ENCODE data around the gene ATP6V1B1. TPM values are rescaled to one million over a fixed set of nuclear protein-coding genes. Genes with fewer than 3 reads are reported as not detected.

ATP6V1B1 gene
- total and polyA plus RNA-seq, 10 of the 15 experiments (the other 5 are each of a cell fraction or from before 2014, with no cell fraction given) = not detected

DNA sequence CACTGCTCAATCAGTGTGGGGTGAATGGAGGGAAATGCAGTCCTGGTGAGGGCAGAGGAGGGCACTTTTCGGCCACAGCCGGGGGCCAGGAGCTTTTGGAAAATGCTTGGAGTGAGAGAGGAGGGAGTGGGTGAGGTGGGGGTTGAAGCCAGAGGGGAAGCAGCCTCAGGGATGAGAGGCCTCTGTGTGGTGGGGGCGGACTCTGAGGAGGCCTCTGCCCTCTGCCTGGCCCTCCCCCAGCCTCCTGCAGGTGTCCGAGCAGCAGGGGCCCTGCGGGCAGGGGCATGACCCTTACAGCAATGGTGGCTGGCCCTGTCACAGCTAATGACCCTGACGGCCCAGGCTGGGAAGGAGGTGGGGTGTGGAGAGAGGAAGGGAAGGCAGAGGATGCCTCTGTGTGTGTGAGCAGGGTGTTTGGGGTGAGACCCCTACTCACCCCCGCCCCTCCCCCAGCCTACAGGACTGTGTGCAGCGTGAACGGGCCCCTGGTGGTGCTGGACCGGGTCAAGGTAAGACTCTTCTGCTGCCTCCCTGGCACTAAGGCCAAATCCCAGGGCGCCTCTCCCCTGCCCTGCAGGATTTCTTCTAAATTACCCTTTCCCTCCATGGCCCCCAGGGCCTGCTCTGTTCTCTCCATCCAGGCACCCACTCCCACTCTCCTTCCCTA, 7.6 kb downstream of the ATP6V1B1 start:
- ChIA-PET CTCF (interaction anchor here (1.2 kb wide), 2 partner anchors 11 to 24 kb away, joined by 4 to 7 read pairs; no protein-coding TSS in a partner anchor), POLR2A (interaction anchor here (0.7 kb wide), 1 partner anchor 9 kb away, joined by 3 read pairs; no protein-coding TSS in a partner anchor), RAD21 (ENCODE audit: unreplicated experiment) (no interaction called here), SMC1A (ENCODE audit: uncharacterized antibody, unreplicated experiment) (no interaction called here)
- Histone ChIP-seq H3K9me3 (replicated peaks; ENCODE audit: control insufficient read depth, insufficient read depth, low read length) (no peaks in the 10 kb centered on the region), H3K4me3 (no peak overlapping the region), H2AFZ (ENCODE audit: control insufficient read depth, low read depth, low read length) (no peak overlapping the region), H3K4me1 (ENCODE audit: control insufficient read depth, insufficient read depth, low read length) (no peaks in the 10 kb centered on the region; the same call in 1 of the 2 replicates), H3K27me3 (replicated peaks in 1 of 2; ENCODE audit: control insufficient read depth in 2 of 2, insufficient read depth in 2 of 2, low read length in 1 of 2) (peaks cover 0 to 2% of the 10 kb centered on the region in 2 experiments; a peak in 2 of 4 replicates), H3K9ac (ENCODE audit: control insufficient read depth, insufficient read depth, low read length) (no peak overlapping the region), H4K20me1 (ENCODE audit: control insufficient read depth, insufficient read depth) (no peaks in the 10 kb centered on the region), H3K27ac (ENCODE audit: control insufficient read depth, insufficient read depth) (no peak overlapping the region), H3K36me3 (ENCODE audit: control insufficient read depth in 2 of 2, insufficient read depth in 2 of 2, low read length in 1 of 2) (no peaks in the 10 kb centered on the region), H3K4me2 (ENCODE audit: control insufficient read depth, insufficient read depth) (no peak overlapping the region), H3K79me2 (ENCODE audit: control insufficient read depth, insufficient read depth, low read length) (no peaks in the 10 kb centered on the region)
- 19% methylated on average over 10 of the region's 11 CpGs for WGBS (ENCODE audit: insufficient coverage, insufficient replicate concordance, low lambda C conversion rate, missing lambda C conversion rate)
- ATAC-seq = no peak
- intact Hi-C loops (cut with micrococcal nuclease; ENCODE audit: unreplicated experiment) (loop anchor here (10.0 kb wide), 1 partner anchor 639 kb away; the partner anchor contains the start of gene FAM136A), in situ Hi-C loops (cut with MboI) (loop anchor here (10.0 kb wide), 1 partner anchor 639 kb away; the partner anchor contains the start of gene FAM136A)
- no peak for DNase-seq (ENCODE audit: low read depth, low spot score)
- no peak for FAIRE-seq
- BruUV-seq (replicated peaks) = no TSS peak
- TF ChIP-seq NFIC (IDR thresholded peaks at IDR 0.05; ENCODE audit: low read depth, low read length) = no peak
- no peak for TF ChIP-seq ZNF24 (IDR thresholded peaks at IDR 0.05)
- TF ChIP-seq PAX8 (IDR thresholded peaks at IDR 0.05) = no peak
- no peak for TF ChIP-seq ATF7 (IDR thresholded peaks at IDR 0.05; ENCODE audit: low read depth)
- no peak for TF ChIP-seq IRF3 (IDR thresholded peaks at IDR 0.05)
- no peak for TF ChIP-seq GATAD2B (conservative IDR thresholded peaks at IDR 0.05; ENCODE audit: low read depth)
- TF ChIP-seq MEF2A (IDR thresholded peaks at IDR 0.05; ENCODE audit: insufficient read depth, low read depth, low read length) = no peak
- TF ChIP-seq HDAC2 (IDR thresholded peaks at IDR 0.05) = no peak
- TF ChIP-seq CHD1 (IDR thresholded peaks at IDR 0.05; ENCODE audit: low read depth, low read length) = no peak
- TF ChIP-seq HDAC6 (IDR thresholded peaks at IDR 0.05; ENCODE audit: unreplicated experiment) = no peak
- no peak for TF ChIP-seq SUPT20H (IDR thresholded peaks at IDR 0.05; ENCODE audit: borderline replicate concordance, control insufficient read depth, low read depth, low read length)
- no peak for TF ChIP-seq SMAD5 (IDR thresholded peaks at IDR 0.05; ENCODE audit: low read depth)
- no peak for TF ChIP-seq MYC (IDR thresholded peaks at IDR 0.05; ENCODE audit: insufficient read depth, insufficient read length, insufficient replicate concordance, low read length, severe bottlenecking)
- TF ChIP-seq SPI1 (IDR thresholded peaks at IDR 0.05; ENCODE audit: borderline replicate concordance, insufficient read depth, low read depth, low read length) = no peak
- TF ChIP-seq IRF4 (IDR thresholded peaks at IDR 0.05; ENCODE audit: low read depth, low read length) = no peak
- no peak for TF ChIP-seq ATF2 (IDR thresholded peaks at IDR 0.05; ENCODE audit: low read length)
- no peak for TF ChIP-seq NFYA (IDR thresholded peaks at IDR 0.05; ENCODE audit: borderline replicate concordance, low read depth, low read length)
- no peak for TF ChIP-seq SREBF1 (IDR thresholded peaks at IDR 0.05; ENCODE audit: low read length)
- TF ChIP-seq POLR2AphosphoS5 (IDR thresholded peaks at IDR 0.05; ENCODE audit: low read length) = no peak

Measured in GM12878 (cell line).